Neural cell (in vitro differentiated cells): ENCODE data around the gene DST. TPM values are rescaled to one million over a fixed set of nuclear protein-coding genes. Genes with fewer than 3 reads are reported as not detected.

Experiments
- H2AFZ ChIP-seq: fragments of 200-600, 300-800 bp; sonication (generic), shearing (Covaris generic); 2 replicates; pipeline ENCODE4 v1.6.0; 2014; ENCODE audit warnings: low read depth, mild to moderate bottlenecking, antibody characterized with exemption, low read length, moderate library complexity
- H3F3A ChIP-seq: fragments of 200-600 bp; shearing (Covaris generic); 2 replicates; pipeline ENCODE4 v1.6.1; 2016; ENCODE audit warnings: mild to moderate bottlenecking, moderate library complexity, mixed read lengths, antibody characterized with exemption, low read length; ENCODE audit not compliant: insufficient read depth, poor library complexity, severe bottlenecking
- H3K27ac ChIP-seq: fragments of 200-600, 300-800 bp; sonication (generic), shearing (Covaris generic); 2 replicates; pipeline ENCODE4 v1.5.1; 2014; ENCODE audit warnings: mild to moderate bottlenecking, low read length, moderate library complexity
- H3K27me3 ChIP-seq: fragments of 300-800, 200-600 bp; sonication (generic), shearing (Covaris generic); 2 replicates; pipeline ENCODE4 v1.6.0; 2014; ENCODE audit warnings: mild to moderate bottlenecking, low read depth, low read length, moderate library complexity; ENCODE audit not compliant: insufficient read depth
- H3K36me3 ChIP-seq: fragments of 300-800, 200-600 bp; sonication (generic), shearing (Covaris generic); 2 replicates; pipeline ENCODE4 v1.5.1; 2014; ENCODE audit warnings: mild to moderate bottlenecking, antibody characterized with exemption, low read length, moderate library complexity; ENCODE audit not compliant: insufficient read depth
- H3K4me2 ChIP-seq: fragments of 300-800, 200-600 bp; sonication (generic), shearing (Covaris generic); 2 replicates; pipeline ENCODE4 v1.6.0; 2014; ENCODE audit warnings: mild to moderate bottlenecking, low read length
- H3K4me3 ChIP-seq: fragments of 300-800, 200-600 bp; sonication (generic), shearing (Covaris generic); 2 replicates; pipeline ENCODE4 v1.5.1; 2014; ENCODE audit warnings: mild to moderate bottlenecking, low read length, moderate library complexity
- H3K79me2 ChIP-seq: fragments of 200-600 bp; shearing (Covaris generic); replicated peaks from 2 replicates; pipeline ENCODE4 v1.6.0; 2014; ENCODE audit warnings: mild to moderate bottlenecking, low read length, moderate library complexity; ENCODE audit not compliant: insufficient read depth
- H3K9ac ChIP-seq: fragments of 300-800, 200-600 bp; sonication (generic), shearing (Covaris generic); 2 replicates; pipeline ENCODE4 v1.6.1; 2016; ENCODE audit warnings: mild to moderate bottlenecking, low read length, mixed read lengths
- H3K9me2 ChIP-seq: fragments of 200-600 bp; shearing (Covaris generic); 2 replicates; pipeline ENCODE4 v1.6.1; 2016; ENCODE audit warnings: mild to moderate bottlenecking, low read length, mixed read lengths; ENCODE audit not compliant: insufficient read depth
- H3K9me3 ChIP-seq: fragments of 200-600, 300-800 bp; sonication (generic), shearing (Covaris generic); 2 replicates; pipeline ENCODE4 v1.6.1; 2016; ENCODE audit warnings: mild to moderate bottlenecking, mixed run types, low read length, moderate library complexity, mixed read lengths
- H4K20me1 ChIP-seq: fragments of 200-600 bp; shearing (Covaris generic); 2 replicates; pipeline ENCODE4 v1.6.1; 2016; ENCODE audit warnings: mild to moderate bottlenecking, mixed run types; ENCODE audit not compliant: insufficient read depth
- CTCF ChIP-seq: fragments of 450-650 bp; IDR thresholded peaks from 2 replicates; pipeline ENCODE4 v1.5.1; 2014; ENCODE audit warnings: antibody characterized with exemption, mild to moderate bottlenecking, moderate library complexity; ENCODE audit not compliant: poor library complexity, severe bottlenecking
- EP300 ChIP-seq: fragments of 450-650 bp; conservative IDR thresholded peaks from 2 replicates; pipeline ENCODE4 v1.6.1; 2014; ENCODE audit warnings: antibody characterized with exemption, mild to moderate bottlenecking, moderate library complexity; ENCODE audit not compliant: poor library complexity, severe bottlenecking
- EZH2 ChIP-seq: fragments of 200-600, 300-800 bp; shearing (Covaris generic), sonication (generic); IDR thresholded peaks from 2 replicates; pipeline ENCODE4 v1.6.1; 2014; ENCODE audit warnings: antibody characterized with exemption, low read length, borderline replicate concordance, mild to moderate bottlenecking; ENCODE audit not compliant: insufficient read depth, poor library complexity, severe bottlenecking
- MXI1 ChIP-seq: fragments of 450-650 bp; conservative IDR thresholded peaks from 2 replicates; pipeline ENCODE4 v1.6.1; 2014; ENCODE audit warnings: antibody characterized with exemption, mild to moderate bottlenecking; ENCODE audit not compliant: poor library complexity, severe bottlenecking
- POLR2AphosphoS5 ChIP-seq: IDR thresholded peaks from 2 replicates; pipeline ENCODE4 v1.6.1; 2012
- RAD21 ChIP-seq: fragments of 450-650 bp; conservative IDR thresholded peaks from 2 replicates; pipeline ENCODE4 v1.6.1; 2014; ENCODE audit warnings: antibody characterized with exemption, mild to moderate bottlenecking, moderate library complexity
- REST ChIP-seq: IDR thresholded peaks from 2 replicates; pipeline ENCODE4 v1.6.1; 2012; ENCODE audit warnings: borderline replicate concordance
- SMC3 ChIP-seq: fragments of 450-650 bp; conservative IDR thresholded peaks from 2 replicates; pipeline ENCODE4 v1.6.1; 2014; ENCODE audit warnings: antibody characterized with exemption, mild to moderate bottlenecking, moderate library complexity; ENCODE audit not compliant: poor library complexity
- TAF1 ChIP-seq: IDR thresholded peaks from 2 replicates; pipeline ENCODE4 v1.6.1; 2012; ENCODE audit warnings: low read depth
- polyA plus RNA-seq: library from polyadenylated mRNA; depleted of rRNA; stranded (reverse); fragments of >200 nt; gene quantifications from 2 replicates; pipeline ENCODE4 v1.2.3, GENCODE V29; 2014

The DST gene
- polyA plus RNA-seq, 1 donor from 2014 or later = 118 TPM

- Histone ChIP-seq H2AFZ (no peak overlapping the region), H3K9me2 (no peaks in the 10 kb centered on the region), H4K20me1 (no peaks in the 10 kb centered on the region), H3K27ac (no peak overlapping the region), H3K36me3 (peaks cover 13% of the 10 kb centered on the region), H3K4me2 (no peak overlapping the region), H3F3A (no peaks in the 10 kb centered on the region), H3K9me3 (no peaks in the 10 kb centered on the region), H3K27me3 (no peaks in the 10 kb centered on the region), H3K79me2 (no peaks in the 10 kb centered on the region), H3K4me3 (no peak overlapping the region), H3K9ac (no peak overlapping the region)
- no peak for TF ChIP-seq EZH2
Observed at GRCh38 chr6:56515081-56515905, 127.4 kb downstream of the DST start.

- Histone ChIP-seq H3K9me3 (no peaks in the 10 kb centered on the region), H3K36me3 (peaks cover 9% of the 10 kb centered on the region), H3K27me3 (no peaks in the 10 kb centered on the region), H3K27ac (no peak overlapping the region), H3K79me2 (no peaks in the 10 kb centered on the region), H3F3A (no peaks in the 10 kb centered on the region), H3K9me2 (no peaks in the 10 kb centered on the region), H3K9ac (no peak overlapping the region), H3K4me3 (no peak overlapping the region), H4K20me1 (no peaks in the 10 kb centered on the region), H2AFZ (no peak overlapping the region), H3K4me2 (no peak overlapping the region)
- TF ChIP-seq TAF1 = no peak
- TF ChIP-seq EZH2 = no peak
- no peak for TF ChIP-seq SMC3
- no peak for TF ChIP-seq EP300
- no peak for TF ChIP-seq POLR2AphosphoS5
- TF ChIP-seq CTCF = no peak
- TF ChIP-seq RAD21 = no peak
- TF ChIP-seq MXI1 = no peak
- no peak for TF ChIP-seq REST
Observed at GRCh38 chr6:56514395-56514794, 128.3 kb downstream of the DST start.
